Liver (tissue), 3 donors: Measurements from ENCODE around the gene TMC2.

Source experiments
- ATF3 ChIP-seq: IDR thresholded peaks from 2 replicates; pipeline ENCODE4 v1.6.1; 2016; ENCODE audit warnings: antibody characterized with exemption
- CTCF ChIP-seq: fragments of 150-350 bp; IDR thresholded peaks from 2 replicates; pipeline ENCODE4 v1.5.1; 2017; ENCODE audit warnings: improper control_type of control experiment, low read depth, low read length; ENCODE audit not compliant: missing input control
- EGR1 ChIP-seq, 2 donors: IDR thresholded peaks; 2 replicates each; pipeline ENCODE4 v1.6.1; 2016 to 2018; ENCODE audit warnings: antibody characterized with exemption in 2 of 2, low read depth in 2 of 2
- FOXA1 ChIP-seq: IDR thresholded peaks from 2 replicates; pipeline ENCODE4 v1.6.1; 2016; ENCODE audit warnings: antibody characterized with exemption
- HNF4G ChIP-seq: IDR thresholded peaks from 2 replicates; pipeline ENCODE4 v1.6.1; 2016; ENCODE audit warnings: antibody characterized with exemption
- JUND ChIP-seq, 2 donors: IDR thresholded peaks; 2 replicates each; pipeline ENCODE4 v1.6.1; 2016; ENCODE audit warnings: antibody characterized with exemption in 2 of 2
- MAX ChIP-seq: IDR thresholded peaks from 2 replicates; pipeline ENCODE4 v1.6.1; 2016; ENCODE audit warnings: antibody characterized with exemption
- REST ChIP-seq: IDR thresholded peaks from 2 replicates; pipeline ENCODE4 v1.6.1; 2016; ENCODE audit warnings: antibody characterized with exemption, mild to moderate bottlenecking
- SP1 ChIP-seq: IDR thresholded peaks from 2 replicates; pipeline ENCODE4 v1.6.1; 2018; ENCODE audit warnings: antibody characterized with exemption, mild to moderate bottlenecking
- TAF1 ChIP-seq: conservative IDR thresholded peaks from 2 replicates; pipeline ENCODE4 v1.6.1; 2016; ENCODE audit warnings: antibody characterized with exemption, mild to moderate bottlenecking
- YY1 ChIP-seq: IDR thresholded peaks from 2 replicates; pipeline ENCODE4 v1.6.1; 2016; ENCODE audit warnings: antibody characterized with exemption, mild to moderate bottlenecking
- ZBTB33 ChIP-seq: IDR thresholded peaks from 2 replicates; pipeline ENCODE4 v1.6.1; 2016; ENCODE audit warnings: antibody characterized with exemption
- donor health status: healthy.
- donor health status: healthy.

- no peak for TF ChIP-seq CTCF
- TF ChIP-seq MAX = no peak
- TF ChIP-seq SP1 = no peak
- no peak for TF ChIP-seq YY1
- TF ChIP-seq JUND (IDR thresholded peaks at IDR 0.05) = no peak
- TF ChIP-seq FOXA1 = no peak
- TF ChIP-seq TAF1 = no peak
- TF ChIP-seq EGR1 (IDR thresholded peaks at IDR 0.05; ENCODE audit: low read depth in 2 of 2) = no peak
- TF ChIP-seq ZBTB33 = no peak
- no peak for TF ChIP-seq ATF3
- no peak for TF ChIP-seq HNF4G
- no peak for TF ChIP-seq REST
Measured at GRCh38 chr20:2691127-2691526, 154.8 kb downstream of the TMC2 start.
